Astrocyte (in vitro differentiated cells and primary cell): ENCODE data around the gene KDM4B. TPM values are rescaled to one million over a fixed set of nuclear protein-coding genes. Genes with fewer than 3 reads are reported as not detected.

Experiments
- DNase-seq: peaks from one replicate; pipeline ENCODE4 v3.0.0-alpha.2; 2010; ENCODE audit warnings: low read depth
- FAIRE-seq: peaks from 2 replicates; lab custom pipeline; 2011; peaks lifted over from hg19 to GRCh38; lab: Jason Lieb, UNC
- H2AFZ ChIP-seq: 2 replicates; pipeline ENCODE4 v1.6.0; 2012; ENCODE audit warnings: low read depth, low read length, inconsistent platforms
- H3K27ac ChIP-seq: 2 replicates; pipeline ENCODE4 v1.5.1; 2011; ENCODE audit warnings: low read depth, low read length, inconsistent platforms
- H3K27me3 ChIP-seq: 2 replicates; pipeline ENCODE4 v1.6.0; 2011; ENCODE audit warnings: low read length, inconsistent platforms; ENCODE audit not compliant: insufficient read depth
- H3K36me3 ChIP-seq: 2 replicates; pipeline ENCODE4 v1.5.1; 2011; ENCODE audit warnings: low read length, inconsistent platforms; ENCODE audit not compliant: insufficient read depth
- H3K4me1 ChIP-seq: 2 replicates; pipeline ENCODE4 v1.5.1; 2011; ENCODE audit warnings: low read length, inconsistent platforms; ENCODE audit not compliant: insufficient read depth
- H3K4me2 ChIP-seq: 2 replicates; pipeline ENCODE4 v1.6.0; 2012; ENCODE audit warnings: low read length, inconsistent platforms
- H3K4me3 ChIP-seq: 2 replicates; pipeline ENCODE4 v1.5.1; 2011; ENCODE audit warnings: low read depth, mild to moderate bottlenecking, low read length, inconsistent platforms; ENCODE audit not compliant: insufficient read depth
- H3K79me2 ChIP-seq: 2 replicates; pipeline ENCODE4 v1.6.0; 2012; ENCODE audit warnings: mild to moderate bottlenecking, low read length, inconsistent platforms; ENCODE audit not compliant: insufficient read depth
- H3K9ac ChIP-seq: 2 replicates; pipeline ENCODE4 v1.6.0; 2012; ENCODE audit warnings: mild to moderate bottlenecking, low read length, inconsistent platforms
- H3K9me3 ChIP-seq: 2 replicates; pipeline ENCODE4 v1.5.1; 2012; ENCODE audit warnings: low read depth, mild to moderate bottlenecking, low read length, inconsistent platforms; ENCODE audit not compliant: insufficient read depth
- H4K20me1 ChIP-seq: 2 replicates; pipeline ENCODE4 v1.6.0; 2012; ENCODE audit warnings: low read length, inconsistent platforms; ENCODE audit not compliant: insufficient read depth
- H3K27ac Mint-ChIP-seq: one replicate; pipeline ENCODE4 v1.8.0; 2021; ENCODE audit warnings: mild to moderate bottlenecking, mixed read lengths; ENCODE audit not compliant: unreplicated experiment
- H3K27me3 Mint-ChIP-seq: one replicate; pipeline ENCODE4 v1.8.0; 2021; ENCODE audit warnings: low read depth, mixed read lengths; ENCODE audit not compliant: unreplicated experiment
- H3K36me3 Mint-ChIP-seq: one replicate; pipeline ENCODE4 v1.8.0; 2021; ENCODE audit warnings: low read depth, mixed read lengths; ENCODE audit not compliant: unreplicated experiment
- H3K4me1 Mint-ChIP-seq: one replicate; pipeline ENCODE4 v1.8.0; 2021; ENCODE audit warnings: low read depth, mixed read lengths; ENCODE audit not compliant: unreplicated experiment
- H3K4me3 Mint-ChIP-seq: one replicate; pipeline ENCODE4 v1.8.0; 2021; ENCODE audit warnings: mild to moderate bottlenecking, moderate library complexity, mixed read lengths; ENCODE audit not compliant: unreplicated experiment
- H3K9me3 Mint-ChIP-seq: one replicate; pipeline ENCODE4 v1.8.0; 2021; ENCODE audit warnings: mild to moderate bottlenecking, mixed read lengths; ENCODE audit not compliant: unreplicated experiment
- CTCF ChIP-seq: IDR thresholded peaks from 2 replicates; pipeline ENCODE4 v1.5.1; 2011; ENCODE audit warnings: low read depth, mild to moderate bottlenecking, inconsistent platforms, low read length, moderate library complexity; ENCODE audit not compliant: insufficient read depth
- EZH2 ChIP-seq: IDR thresholded peaks from 2 replicates; pipeline ENCODE4 v1.6.1; 2012; ENCODE audit warnings: mild to moderate bottlenecking, low read length, inconsistent platforms; ENCODE audit not compliant: insufficient read depth
- total RNA-seq: library from RNA; stranded (reverse); gene quantifications from 2 replicates; pipeline ENCODE4 v1.2.1, GENCODE V29; 2021

The KDM4B gene
- total RNA-seq, 1 donor from 2014 or later: 55.2 TPM

GRCh38 chr19:5051619-5052018 is 82.7 kb downstream of the KDM4B start:
- FAIRE-seq: no peak
- H3K4me2 ChIP-seq: no peak overlapping the region
- peaks cover 26% of the 10 kb centered on the region for H3K4me1 ChIP-seq
- H3K4me3 ChIP-seq: no peak overlapping the region
- Mint-ChIP-seq H3K36me3 (no peaks in the 10 kb centered on the region), H3K27me3 (no peaks in the 10 kb centered on the region), H3K27ac (no peak overlapping the region), H3K9me3 (no peaks in the 10 kb centered on the region), H3K4me1 (peaks cover 13% of the 10 kb centered on the region), H3K4me3 (no peak overlapping the region)
- no peak overlapping the region for H3K27ac ChIP-seq
- TF ChIP-seq EZH2 (no peak), CTCF (no peak)
- H4K20me1 ChIP-seq: peaks cover 49% of the 10 kb centered on the region
- no peak for DNase-seq
- H3K9me3 ChIP-seq: no peaks in the 10 kb centered on the region
- no peaks in the 10 kb centered on the region for H3K79me2 ChIP-seq
- no peak overlapping the region for H3K9ac ChIP-seq
- no peaks in the 10 kb centered on the region for H3K27me3 ChIP-seq
- H3K36me3 ChIP-seq: no peaks in the 10 kb centered on the region
- H2AFZ ChIP-seq: no peak overlapping the region

- no peak for FAIRE-seq
- H3K27me3 Mint-ChIP-seq: no peaks in the 10 kb centered on the region
Observed at GRCh38 chr19:5052515-5052914, 83.6 kb downstream of the KDM4B start.

More at GRCh38 chr19:5052515-5052914, 83.6 kb downstream of the KDM4B start:
- H3K27ac ChIP-seq: no peak overlapping the region
- no peak overlapping the region for H3K9ac ChIP-seq
- no peak for DNase-seq
- Mint-ChIP-seq H3K27ac (no peak overlapping the region), H3K4me1 (peaks cover 10% of the 10 kb centered on the region), H3K36me3 (peaks cover under 1% of the 10 kb centered on the region), H3K4me3 (no peak overlapping the region), H3K9me3 (no peaks in the 10 kb centered on the region)
- peaks cover 17% of the 10 kb centered on the region for H3K4me1 ChIP-seq
- no peak overlapping the region for H3K4me2 ChIP-seq
- TF ChIP-seq CTCF (no peak), EZH2 (no peak)
- no peaks in the 10 kb centered on the region for H3K79me2 ChIP-seq
- H3K9me3 ChIP-seq: no peaks in the 10 kb centered on the region
- H4K20me1 ChIP-seq: peaks cover 46% of the 10 kb centered on the region
- no peak overlapping the region for H3K4me3 ChIP-seq
- H2AFZ ChIP-seq: no peak overlapping the region
- peaks cover 2% of the 10 kb centered on the region for H3K36me3 ChIP-seq
- H3K27me3 ChIP-seq: no peaks in the 10 kb centered on the region
